ENCODE measurements around the gene ARMH3.

DNA sequence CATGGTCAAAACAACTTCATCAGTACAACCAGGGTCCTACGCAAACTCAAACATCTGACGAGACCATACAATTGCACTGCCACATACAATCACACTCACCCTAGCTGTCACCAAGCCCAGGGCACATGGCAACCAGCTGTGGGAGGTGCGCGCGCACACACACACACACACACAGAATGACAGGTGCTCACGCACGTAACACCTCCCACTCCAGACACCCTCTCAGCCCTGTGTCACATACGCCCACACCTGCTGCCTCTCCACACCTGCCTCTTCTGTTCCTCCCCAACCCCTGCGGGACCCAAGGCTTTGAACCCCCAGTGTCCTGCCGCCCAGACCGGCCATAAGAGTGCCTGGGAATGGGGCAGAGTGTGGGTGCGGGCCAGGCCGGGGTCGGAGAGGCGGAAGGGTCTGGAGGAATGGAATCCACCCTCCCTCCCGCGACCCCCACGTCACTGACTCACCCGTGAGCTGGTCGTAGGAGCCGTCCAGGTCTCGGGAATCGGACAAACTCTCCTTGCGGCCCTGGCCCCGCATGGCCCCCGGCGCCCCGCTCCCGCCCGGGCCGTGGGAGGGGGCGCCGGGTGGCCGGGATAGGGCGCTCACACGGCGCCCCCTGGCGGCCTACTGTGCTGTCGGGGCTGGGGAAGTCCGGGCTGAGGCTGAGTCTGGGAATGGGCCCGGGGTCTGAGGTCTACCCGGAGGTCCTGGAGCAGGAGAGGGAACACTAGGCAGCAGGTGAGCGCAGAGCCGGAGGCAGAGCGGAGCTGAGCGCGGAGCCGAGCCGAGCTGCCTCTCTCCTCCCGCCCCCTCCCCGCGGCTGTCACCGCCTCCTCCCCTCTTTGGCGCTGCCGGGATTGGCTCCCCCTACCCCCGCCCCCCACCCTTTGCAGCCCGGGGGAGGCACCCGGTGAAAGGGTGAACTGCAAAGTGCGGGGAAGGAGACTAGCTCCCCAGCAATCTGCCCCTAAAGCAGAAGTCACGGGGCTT, 212.6 kb downstream of the ARMH3 start, which contains the start of gene KCNIP2:
- TF ChIP-seq, protein P1, sequence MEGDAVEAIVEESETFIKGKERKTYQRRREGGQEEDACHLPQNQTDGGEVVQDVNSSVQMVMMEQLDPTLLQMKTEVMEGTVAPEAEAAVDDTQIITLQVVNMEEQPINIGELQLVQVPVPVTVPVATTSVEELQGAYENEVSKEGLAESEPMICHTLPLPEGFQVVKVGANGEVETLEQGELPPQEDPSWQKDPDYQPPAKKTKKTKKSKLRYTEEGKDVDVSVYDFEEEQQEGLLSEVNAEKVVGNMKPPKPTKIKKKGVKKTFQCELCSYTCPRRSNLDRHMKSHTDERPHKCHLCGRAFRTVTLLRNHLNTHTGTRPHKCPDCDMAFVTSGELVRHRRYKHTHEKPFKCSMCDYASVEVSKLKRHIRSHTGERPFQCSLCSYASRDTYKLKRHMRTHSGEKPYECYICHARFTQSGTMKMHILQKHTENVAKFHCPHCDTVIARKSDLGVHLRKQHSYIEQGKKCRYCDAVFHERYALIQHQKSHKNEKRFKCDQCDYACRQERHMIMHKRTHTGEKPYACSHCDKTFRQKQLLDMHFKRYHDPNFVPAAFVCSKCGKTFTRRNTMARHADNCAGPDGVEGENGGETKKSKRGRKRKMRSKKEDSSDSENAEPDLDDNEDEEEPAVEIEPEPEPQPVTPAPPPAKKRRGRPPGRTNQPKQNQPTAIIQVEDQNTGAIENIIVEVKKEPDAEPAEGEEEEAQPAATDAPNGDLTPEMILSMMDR (IDR thresholded peaks at IDR 0.05): peak in 3 of 7 experiments; percentile 14 to 38 (median 33)
- TF ChIP-seq POLR2A (IDR thresholded peaks at IDR 0.05) (no peak), POLR2AphosphoS5 (IDR thresholded peaks at IDR 0.05) (no peak)

Data from stomach (tissue), 4 donors.